Measurements from ENCODE around the gene L3MBTL1. TPM values are rescaled to one million over a fixed set of nuclear protein-coding genes. Genes with fewer than 3 reads are reported as not detected.
"Not testable (repeated sequence)": the region's sequence is repeated elsewhere in the genome, so short reads cannot be mapped to it uniquely, and the experiment has no call there.

The L3MBTL1 gene
- polyA plus RNA-seq, 3 donors = 2.2 to 5.1 (median 2.9) TPM

DNA sequence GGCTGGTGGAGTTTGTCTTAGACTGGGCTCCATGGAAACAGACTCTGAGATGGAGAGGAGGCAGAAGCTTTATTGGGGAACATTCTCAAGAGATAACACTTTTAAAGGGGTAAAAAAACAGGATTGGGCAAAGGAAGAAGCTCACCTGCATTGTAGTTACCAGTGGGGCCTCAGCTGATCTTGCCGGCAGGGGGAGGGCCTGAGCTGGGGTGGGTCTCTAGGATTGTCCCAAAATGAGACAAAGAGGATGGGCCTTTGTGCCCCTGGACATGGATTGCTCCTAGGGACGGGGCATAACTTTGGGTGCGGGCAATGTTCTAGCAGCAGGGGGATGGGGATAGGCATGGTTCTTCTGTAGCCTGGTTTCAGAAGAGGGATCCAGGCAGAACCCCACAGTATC lies 63.8 kb downstream of the L3MBTL1 start:
- WGBS, 3 donors = 92 to 96% (median 93%) methylated on average over 3 of the region's 3 CpGs
- no peak overlapping the region for H3K27ac ChIP-seq (ENCODE audit: low read depth, low read length)

DNA sequence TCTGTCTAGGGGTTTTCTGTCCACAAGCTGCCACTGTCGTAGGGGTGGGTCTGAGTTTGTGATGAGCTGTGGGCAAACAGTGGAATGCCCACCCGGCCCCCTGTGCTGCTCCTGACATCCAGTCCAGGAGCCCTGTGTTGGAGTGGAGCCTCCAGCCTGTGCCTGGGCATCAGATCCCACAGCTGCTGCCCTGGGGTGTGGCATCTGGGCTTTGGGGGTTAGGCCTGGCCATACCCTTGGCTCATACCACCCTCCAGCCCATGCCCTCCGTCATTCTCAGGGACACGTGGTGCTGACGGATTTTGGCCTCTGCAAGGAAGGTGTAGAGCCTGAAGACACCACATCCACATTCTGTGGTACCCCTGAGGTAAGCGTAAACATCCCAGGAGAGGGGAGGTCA lies 64.3 kb downstream of the L3MBTL1 start:
- WGBS, 3 donors = 90 to 93% (median 90%) methylated on average over 6 of the region's 6 CpGs
- H3K27ac ChIP-seq (ENCODE audit: low read depth, low read length) = no peak overlapping the region

DNA sequence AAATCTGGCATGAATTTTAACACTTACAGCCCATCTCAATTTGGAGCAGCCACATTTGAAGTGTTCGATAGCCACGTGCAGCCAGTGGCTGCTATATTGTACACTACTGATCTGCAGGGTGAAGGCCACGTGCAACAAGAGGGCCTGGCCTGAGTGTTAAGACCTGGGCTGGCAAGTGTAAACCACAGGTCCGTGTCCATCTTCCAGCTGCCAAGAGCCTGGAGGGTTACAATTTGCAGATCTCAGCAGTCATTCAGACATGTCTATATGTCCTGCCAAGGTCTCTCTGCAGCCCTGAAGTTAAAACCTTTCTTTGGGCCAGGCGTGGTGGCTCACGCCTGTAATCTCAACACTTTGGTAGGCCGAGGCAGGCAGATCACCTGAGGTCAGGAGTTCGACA lies 65.4 kb downstream of the L3MBTL1 start:
- 92 to 95% (median 93%) methylated on average over 8 of the region's 8 CpGs for WGBS, 3 donors
- H3K27ac ChIP-seq (ENCODE audit: low read depth, low read length) = no peak overlapping the region

DNA sequence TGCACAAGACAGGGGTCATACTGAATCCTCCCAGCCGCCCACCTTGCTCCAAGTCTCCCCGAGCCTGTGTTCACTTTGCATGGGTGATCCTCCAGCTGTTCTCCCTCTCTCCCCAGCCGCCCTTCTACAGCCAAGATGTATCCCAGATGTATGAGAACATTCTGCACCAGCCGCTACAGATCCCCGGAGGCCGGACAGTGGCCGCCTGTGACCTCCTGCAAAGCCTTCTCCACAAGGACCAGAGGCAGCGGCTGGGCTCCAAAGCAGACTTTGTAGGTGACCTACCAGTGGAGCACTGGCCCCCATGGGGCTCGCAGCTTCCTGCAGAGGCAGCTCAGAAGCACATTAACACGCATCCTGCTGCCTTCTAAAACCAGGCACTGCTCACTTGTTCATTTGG lies 68.6 kb downstream of the L3MBTL1 start:
- WGBS, 3 donors = 73 to 80% (median 77%) methylated on average over 10 of the region's 10 CpGs
- H3K27ac ChIP-seq (ENCODE audit: low read depth, low read length) = no peak overlapping the region

DNA sequence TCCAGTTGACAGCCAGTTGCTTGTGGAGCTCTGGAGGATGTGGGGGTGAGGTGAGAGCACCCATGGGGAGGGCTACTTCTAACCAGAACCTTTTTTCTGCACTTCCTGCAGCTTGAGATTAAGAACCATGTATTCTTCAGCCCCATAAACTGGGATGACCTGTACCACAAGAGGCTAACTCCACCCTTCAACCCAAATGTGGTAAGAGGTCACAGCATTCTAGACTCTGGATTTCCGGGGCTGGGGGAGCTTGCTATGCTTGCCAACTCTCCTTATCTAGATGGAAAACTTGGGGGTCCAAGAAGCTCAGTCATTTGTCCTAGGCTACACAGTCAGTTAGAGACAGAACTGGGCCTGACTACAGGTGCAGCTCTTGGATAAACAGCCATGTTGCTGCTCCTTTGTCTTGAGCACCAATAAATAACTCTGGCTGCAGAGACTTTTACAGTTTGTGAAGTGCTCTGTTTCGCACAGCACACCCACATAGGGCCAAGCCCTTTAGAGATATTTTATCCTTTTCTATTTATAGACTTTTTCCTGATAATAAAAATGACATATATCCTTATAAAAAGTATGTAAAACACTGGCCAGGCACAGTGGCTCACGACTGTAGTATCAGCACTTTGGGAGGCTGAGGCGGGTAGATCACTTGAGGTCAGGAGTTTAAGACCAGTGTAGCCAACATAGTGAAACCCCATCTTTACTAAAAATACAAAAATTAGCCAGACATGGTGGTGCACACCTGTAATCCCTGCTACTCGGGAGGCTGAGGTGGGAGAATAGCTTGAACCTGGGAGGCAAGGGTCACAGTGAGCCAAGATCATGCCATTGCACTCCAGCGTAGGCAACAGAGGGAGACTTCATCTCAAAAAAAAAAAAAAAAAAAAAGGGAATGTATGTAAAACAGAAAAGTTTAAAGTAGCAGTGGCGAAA lies 72.6 kb downstream of the L3MBTL1 start:
- H3K27ac ChIP-seq (ENCODE audit: low read depth, low read length) = no peak overlapping the region
- WGBS, 3 donors = 62 to 74% (median 68%) methylated on average over 7 of the region's 7 CpGs

DNA sequence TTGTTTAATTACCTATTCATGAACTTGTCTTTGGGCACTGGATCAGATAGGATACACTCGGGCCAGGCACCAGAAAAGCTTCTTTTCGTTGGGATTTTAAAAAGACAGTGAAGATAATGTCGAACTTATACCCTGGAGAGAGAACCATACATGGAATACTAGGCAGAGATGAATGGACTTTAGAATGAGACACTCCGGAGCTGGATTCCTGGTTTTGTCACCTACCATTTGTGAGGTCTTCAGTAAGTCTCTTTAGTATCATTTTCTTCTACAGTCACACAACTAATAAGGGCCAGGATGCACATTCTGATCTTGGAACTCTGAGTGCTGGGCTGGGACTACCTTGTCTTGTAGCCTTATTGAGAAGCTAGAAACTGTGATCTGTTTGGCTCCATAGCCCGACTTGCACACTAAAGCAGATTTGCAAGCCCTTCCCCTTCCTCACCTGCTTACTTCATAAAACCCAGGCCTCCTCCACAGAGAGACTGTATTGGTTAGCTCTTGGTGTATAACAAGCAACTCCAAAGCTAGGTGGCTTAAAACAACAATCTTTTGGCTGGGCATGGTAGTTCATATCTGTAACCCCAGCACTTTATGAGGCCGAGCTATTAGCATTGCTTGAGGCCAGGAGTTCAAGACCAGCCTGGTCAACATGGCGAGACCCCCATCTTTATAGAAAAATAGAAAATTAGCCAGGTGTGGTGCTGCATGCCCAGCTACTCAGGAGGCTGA lies 75.8 kb downstream of the L3MBTL1 start:
- WGBS, 3 donors = 80 to 87% (median 84%) methylated on average over 7 of the region's 7 CpGs
- H3K27ac ChIP-seq (ENCODE audit: low read depth, low read length) = no peak overlapping the region

DNA sequence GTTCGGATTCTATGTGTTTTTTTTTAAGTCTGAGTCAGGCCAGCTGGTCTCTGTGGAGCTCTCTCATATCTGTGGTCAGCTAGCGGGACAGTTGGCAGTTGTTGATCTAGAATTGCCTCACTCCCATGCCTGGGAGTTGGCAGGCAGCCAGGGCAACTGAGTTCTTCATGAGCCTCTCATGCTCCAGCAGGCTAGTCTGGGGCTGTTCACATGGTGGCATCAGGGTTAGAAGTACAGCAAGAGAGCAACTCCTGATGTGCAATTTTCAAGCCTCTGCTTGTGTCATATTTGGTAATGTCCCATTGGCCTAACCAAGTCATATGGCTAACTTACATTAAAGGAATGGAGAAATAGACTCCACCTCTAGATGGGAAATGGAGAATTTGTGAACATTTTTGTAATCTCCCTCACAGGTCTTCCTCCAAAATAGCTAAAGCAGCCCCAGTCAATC lies 76.5 kb downstream of the L3MBTL1 start:
- no peak overlapping the region for H3K27ac ChIP-seq (ENCODE audit: low read depth, low read length)
- 17 to 22% (median 18%) methylated on average over 2 of the region's 2 CpGs for WGBS, 3 donors

DNA sequence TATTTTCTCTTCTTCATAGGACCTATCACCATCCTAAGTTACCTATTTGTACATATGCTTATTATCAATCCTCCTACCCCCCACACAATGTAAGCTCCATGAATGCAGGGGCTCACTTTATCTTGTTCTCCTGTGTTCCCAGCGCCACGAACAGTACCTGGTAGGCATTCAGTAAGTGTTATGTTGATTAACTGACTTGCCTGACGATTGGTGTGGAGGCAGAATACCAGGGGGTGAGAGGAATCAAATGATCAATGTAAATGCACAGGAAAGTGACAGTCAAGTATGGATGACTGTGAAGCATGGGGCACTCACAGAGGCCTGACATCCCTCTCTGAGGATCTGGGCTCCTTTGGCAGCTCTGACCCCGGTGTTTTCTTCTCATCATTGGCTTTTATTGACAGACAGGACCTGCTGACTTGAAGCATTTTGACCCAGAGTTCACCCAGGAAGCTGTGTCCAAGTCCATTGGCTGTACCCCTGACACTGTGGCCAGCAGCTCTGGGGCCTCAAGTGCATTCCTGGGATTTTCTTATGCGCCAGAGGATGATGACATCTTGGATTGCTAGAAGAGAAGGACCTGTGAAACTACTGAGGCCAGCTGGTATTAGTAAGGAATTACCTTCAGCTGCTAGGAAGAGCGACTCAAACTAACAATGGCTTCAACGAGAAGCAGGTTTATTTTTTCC lies 77.1 kb downstream of the L3MBTL1 start:
- no peak overlapping the region for H3K27ac ChIP-seq (ENCODE audit: low read depth, low read length)
- 68 to 73% (median 71%) methylated on average over 7 of the region's 7 CpGs for WGBS, 3 donors

DNA sequence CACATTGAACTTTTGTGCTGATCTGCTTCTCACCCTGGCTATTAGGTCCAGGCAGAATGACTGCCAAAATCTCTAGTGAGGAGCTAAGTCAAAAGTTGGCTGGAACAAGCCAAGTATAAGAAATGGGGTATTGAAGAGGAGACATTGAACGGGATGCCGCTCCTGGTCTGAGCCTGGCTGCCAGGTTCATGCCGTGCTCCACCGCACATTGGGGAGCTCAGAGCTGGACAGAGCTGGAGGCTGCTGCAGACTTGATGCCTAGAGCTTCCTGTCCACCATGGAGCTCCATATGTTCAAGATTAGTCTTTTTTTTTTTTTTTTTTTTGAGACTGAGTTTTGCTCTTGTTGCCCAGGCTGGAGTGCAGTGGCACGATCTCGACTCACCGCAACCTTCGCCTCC lies 79.1 kb downstream of the L3MBTL1 start:
- 81 to 90% (median 83%) methylated on average over 8 of the region's 8 CpGs for WGBS, 3 donors
- H3K27ac ChIP-seq (ENCODE audit: low read depth, low read length) = no peak overlapping the region

DNA sequence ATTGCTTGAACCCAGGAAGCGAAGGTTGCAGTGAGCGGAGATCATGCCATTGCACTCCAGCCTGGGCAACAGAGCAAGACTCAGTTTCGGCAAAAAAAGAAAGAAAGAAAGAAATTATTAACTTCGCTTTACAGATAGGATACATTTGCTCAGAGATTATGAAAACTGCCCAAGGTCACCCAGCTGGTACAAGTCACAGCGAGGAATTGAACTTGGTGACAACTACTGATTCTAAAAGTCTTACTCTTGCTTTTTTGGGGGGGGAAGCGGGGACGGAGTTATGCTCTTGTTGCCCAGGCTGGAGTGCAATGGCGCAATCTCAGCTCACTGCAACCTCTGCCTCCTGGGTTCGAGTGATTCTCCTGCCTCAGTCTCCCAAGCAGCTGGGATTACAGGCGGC lies 81.0 kb downstream of the L3MBTL1 start:
- H3K27ac ChIP-seq (ENCODE audit: low read depth, low read length) = not testable (repeated sequence)
- WGBS, 3 donors = 41 to 94% (median 92%) methylated on average over 10 of the region's 10 CpGs

DNA sequence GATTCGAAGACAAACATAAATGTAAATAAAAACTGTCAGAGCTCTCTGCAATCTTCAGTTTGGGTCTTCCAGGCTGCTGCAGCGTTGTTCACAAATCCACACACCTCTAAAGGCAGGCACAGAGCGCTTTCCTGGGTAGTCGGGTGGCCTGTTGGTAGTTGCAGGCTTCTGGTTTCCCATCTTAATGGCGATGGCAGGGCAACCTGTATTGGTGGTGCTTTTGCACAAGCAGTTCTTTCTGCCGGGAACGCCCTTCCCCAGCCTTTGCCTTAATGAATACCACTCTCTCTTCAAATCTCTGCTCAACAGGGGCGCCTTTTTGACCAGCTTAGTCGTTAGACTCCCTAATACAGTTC lies 82.5 kb downstream of the L3MBTL1 start:
- no peak overlapping the region for H3K27ac ChIP-seq (ENCODE audit: low read depth, low read length)
- 18 to 31% (median 24%) methylated on average over 9 of the region's 9 CpGs for WGBS, 3 donors

DNA sequence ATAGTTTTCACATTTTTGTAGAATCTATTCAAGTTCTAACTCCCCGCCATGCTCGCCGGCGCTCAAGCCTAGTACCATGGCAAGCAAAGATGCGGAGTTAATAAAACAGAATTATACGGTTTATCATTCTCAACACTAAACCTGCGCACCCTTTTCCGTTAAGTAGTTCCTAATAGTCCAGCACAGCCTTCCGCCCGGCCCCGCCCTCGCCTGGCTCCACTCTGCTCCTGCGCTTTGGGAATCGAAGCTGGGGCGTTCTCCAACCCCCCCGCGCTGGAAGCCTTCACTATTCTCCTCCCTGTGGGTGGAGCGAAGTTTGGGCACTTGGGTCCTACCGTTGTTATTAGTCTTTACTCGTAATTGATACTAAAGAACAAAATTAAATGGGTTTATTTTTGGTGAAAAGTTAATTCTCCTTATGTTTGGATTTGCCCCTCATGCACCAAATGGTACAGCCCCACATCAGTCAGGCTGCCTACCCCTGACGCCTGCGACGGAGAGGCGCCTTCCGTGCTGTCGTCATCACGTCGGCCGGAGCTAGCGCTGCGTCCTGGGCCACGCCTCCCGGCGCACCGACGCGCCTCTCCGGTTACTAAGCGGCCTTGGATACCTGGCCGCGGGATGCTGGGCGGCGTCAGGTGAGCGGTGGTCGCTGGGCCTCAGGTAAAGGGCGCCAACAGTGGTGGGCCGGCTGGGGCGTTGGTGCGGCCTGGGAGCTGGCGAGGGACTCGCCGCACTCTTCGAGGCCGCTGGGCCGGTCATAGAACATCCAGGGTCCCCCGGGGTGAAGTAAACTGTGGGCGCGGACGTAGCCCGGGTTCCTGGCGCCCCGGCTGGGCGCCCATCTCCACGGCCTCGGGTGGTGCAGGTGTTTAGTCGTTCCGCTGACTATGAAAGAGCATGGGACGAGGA lies 83.2 kb downstream of the L3MBTL1 start, which contains the start of gene IFT52:
TSS of gene IFT52 (plus strand) at position 546 of the 912 bp plus-strand sequence. CDS start 3,762 bp downstream, outside the sequence.
- H3K27ac ChIP-seq (ENCODE audit: low read depth, low read length) = peak within 1 kb of the TSS; percentile 31
- 0% methylated on average over 68 of the region's 68 CpGs for WGBS, 3 donors

Other genes with a start within 250 kb of the L3MBTL1 start
- gene SRSF6, start 49.8 kb upstream of the L3MBTL1 start, polyA plus RNA-seq = 10 to 100 TPM; 48.9 to 85.4 (median 54.7) TPM
- gene SGK2, start 51.3 kb downstream of the L3MBTL1 start, polyA plus RNA-seq = 10 to 100 TPM; 12.0 to 16.5 (median 13.2) TPM
- 10 to 100 TPM; 11.5 to 34.6 (median 16.6) TPM for gene IFT52, start 83.2 kb downstream of the L3MBTL1 start, polyA plus RNA-seq
- 1 to 10 TPM in 1 of 3 donors, under 1 TPM in 2; 0.39 to 5.5 (median 0.67) TPM for gene MYBL2, start 159.4 kb downstream of the L3MBTL1 start, polyA plus RNA-seq
- gene GTSF1L, start 219.3 kb downstream of the L3MBTL1 start, polyA plus RNA-seq = not detected

Data from adipose tissue (tissue), 3 donors.